GM21786 (cell line): ENCODE results near the gene ENOX1.

Source experiments
- ATAC-seq: cut with Tn5 transposase; IDR thresholded peaks from one replicate; pipeline ENCODE4 v1.9.1; 2021; ENCODE audit not compliant: unreplicated experiment

ENOX1 gene

DNA sequence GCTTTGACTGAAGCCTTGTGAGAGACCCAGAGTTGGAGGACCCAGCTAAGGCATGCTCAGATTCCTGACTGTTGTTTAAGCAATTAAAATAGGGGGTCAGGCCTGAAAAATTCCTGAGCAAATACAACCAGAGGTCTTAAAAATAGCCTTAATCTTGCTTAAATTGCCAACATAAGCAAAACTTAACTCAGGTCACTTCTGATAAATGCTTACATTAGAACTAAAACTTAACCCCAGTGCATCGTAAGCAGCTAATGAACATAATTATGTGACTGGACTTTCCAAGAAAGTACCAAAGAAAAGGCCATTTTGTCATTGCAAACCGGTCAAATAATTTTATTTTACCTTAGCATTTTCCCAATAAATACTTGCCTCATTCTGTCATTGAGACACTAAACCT, 294.5 kb downstream of the ENOX1 start:
- no peak for ATAC-seq

- no peak for ATAC-seq
Measured at GRCh38 chr13:43489233-43489632, 297.5 kb downstream of the ENOX1 start.

DNA sequence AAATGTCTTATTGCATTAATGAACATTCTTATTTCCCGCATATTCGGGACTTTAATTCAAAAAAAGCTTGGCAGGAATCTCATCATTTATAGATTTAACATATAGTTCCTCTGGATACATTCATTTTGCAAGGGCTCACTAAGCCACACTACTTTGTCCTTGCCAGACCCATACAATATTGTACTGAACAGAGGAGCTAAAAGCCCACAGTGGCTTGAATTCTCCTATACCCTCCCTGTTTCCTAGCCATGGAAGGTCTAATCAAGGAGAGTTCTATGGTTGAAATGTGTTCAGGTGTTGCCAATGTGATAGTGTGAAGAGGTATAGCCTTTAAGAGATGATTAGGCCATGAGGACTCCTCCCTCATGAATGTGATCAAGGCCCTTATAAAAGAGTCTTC, 298.9 kb downstream of the ENOX1 start:
- no peak for ATAC-seq

DNA sequence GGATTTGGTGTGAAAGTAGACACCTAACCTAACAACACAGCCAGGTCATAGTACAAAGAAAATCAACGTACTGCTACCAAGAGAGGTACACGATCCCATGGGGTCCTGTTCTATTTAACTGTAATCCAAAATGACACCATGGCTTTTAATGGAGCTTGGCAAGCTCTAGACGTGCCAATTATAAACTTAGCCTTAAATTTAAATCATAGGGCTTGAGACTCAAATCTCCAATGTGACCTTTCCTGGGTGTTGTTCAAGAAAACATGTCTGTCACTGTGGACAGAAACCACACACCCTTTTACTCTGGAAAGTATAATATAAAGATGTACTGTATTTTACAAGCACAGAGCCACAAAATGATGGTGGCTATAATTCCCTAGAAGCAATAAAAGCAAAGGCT, 299.3 kb downstream of the ENOX1 start:
- no peak for ATAC-seq

- no peak for ATAC-seq
Measured at GRCh38 chr13:43484432-43485225, 302.1 kb downstream of the ENOX1 start.

DNA sequence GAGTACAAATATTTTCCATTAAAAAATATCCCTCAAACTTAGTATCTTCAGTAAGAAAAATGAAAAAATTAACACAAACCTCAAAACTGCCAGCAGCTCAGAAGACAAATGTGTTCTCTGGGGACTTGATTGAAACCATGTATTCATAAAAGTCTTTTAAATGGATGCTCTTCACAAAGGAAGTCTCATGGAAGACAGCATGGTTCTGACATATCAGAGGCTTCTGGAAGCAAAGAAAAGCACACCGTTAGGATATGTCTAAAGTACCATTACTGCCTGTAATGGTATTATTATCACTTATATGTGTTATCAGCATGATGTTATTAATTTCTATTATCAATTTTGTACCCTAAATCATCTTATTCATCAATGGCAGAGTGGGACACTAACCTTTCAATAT, 302.8 kb downstream of the ENOX1 start:
- no peak for ATAC-seq

DNA sequence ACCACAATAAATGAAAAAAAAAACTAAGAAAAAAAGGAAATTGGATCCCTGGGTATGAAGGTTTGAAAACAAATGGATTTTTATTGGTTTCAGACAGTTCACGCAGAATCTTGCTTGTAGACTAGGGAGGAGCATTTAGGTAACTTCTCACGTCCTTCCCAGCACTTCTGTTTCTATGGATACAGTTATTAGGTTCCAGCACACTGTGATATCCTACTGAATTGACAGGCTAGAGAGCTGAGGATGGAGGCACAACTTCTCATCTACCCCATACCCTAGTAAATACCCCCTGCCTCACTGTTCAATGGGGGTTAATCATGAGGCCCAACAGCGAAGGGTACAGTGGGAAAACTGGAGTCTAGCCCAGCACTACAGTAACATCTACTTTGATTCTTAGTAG, 304.1 kb downstream of the ENOX1 start:
- ATAC-seq: no peak

GRCh38 chr13:43482026-43482425, 304.7 kb downstream of the ENOX1 start:
- ATAC-seq: no peak

DNA sequence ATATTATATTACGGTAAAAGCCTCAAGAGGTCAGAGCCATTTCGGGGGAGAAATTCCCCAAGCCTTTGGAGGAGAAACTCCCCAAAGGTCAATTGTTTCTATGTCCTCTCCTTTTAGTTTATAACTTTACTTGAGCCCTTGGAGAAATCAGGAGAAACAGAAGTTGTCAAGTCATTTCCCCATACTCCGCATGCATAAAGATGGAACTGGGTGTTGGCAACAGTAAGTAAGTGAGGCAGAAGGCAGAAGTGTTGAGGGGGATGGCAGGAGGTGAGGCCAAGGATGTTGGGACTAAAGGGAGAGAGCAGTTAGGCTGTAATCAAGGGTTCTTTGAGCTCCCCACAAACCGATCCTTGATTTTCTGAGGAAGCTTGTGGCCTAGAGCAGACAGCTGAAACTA, 307.9 kb downstream of the ENOX1 start:
- ATAC-seq: no peak

GRCh38 chr13:43478211-43478610, 308.6 kb downstream of the ENOX1 start:
- no peak for ATAC-seq

DNA sequence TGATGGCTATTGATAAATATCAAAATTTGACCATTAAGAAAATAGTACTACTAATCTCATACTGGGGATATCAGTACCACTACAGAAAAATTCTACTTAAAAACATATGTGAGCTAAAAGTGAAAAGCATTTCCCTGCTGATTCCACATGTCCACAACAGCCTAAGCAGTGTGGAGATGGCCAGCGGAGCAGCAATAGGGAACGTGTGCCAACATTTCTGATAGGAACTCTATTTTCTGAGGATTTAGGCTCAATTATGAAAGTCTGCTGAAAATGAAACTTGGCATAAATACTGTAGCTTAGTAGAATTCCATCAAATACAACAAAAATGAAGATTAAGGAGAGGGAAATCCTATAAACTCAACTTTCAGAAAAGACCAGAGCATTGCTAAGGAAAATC, 311.6 kb downstream of the ENOX1 start:
- no peak for ATAC-seq

GRCh38 chr13:43473437-43473836, 313.3 kb downstream of the ENOX1 start:
- no peak for ATAC-seq

- ATAC-seq: no peak
Measured at GRCh38 chr13:43472980-43473379, 313.8 kb downstream of the ENOX1 start.

DNA sequence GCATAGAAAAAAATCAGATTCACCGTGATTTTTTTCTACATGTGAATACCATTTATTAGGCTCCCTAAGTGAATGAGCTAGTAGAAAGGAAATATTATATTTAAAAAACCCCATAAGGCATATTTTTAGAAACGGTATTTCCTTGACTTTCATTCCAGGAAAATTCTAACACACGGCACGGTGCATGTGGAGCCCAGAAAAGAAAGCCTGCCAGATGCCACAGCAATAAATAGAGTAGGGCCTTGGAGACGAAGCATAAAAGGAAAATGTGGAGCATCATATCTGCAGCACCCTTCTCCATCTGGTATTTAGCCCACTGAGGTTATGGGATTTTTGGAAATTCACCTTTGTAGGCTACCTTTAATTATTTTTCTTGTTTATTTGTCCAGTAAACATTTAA, 314.4 kb downstream of the ENOX1 start:
- ATAC-seq: no peak

- no peak for ATAC-seq
Measured at GRCh38 chr13:43470610-43471009, 316.2 kb downstream of the ENOX1 start.

GRCh38 chr13:43469791-43470190, 317.0 kb downstream of the ENOX1 start:
- no peak for ATAC-seq

- no peak for ATAC-seq
Measured at GRCh38 chr13:43464578-43465264, 322.1 kb downstream of the ENOX1 start.

DNA sequence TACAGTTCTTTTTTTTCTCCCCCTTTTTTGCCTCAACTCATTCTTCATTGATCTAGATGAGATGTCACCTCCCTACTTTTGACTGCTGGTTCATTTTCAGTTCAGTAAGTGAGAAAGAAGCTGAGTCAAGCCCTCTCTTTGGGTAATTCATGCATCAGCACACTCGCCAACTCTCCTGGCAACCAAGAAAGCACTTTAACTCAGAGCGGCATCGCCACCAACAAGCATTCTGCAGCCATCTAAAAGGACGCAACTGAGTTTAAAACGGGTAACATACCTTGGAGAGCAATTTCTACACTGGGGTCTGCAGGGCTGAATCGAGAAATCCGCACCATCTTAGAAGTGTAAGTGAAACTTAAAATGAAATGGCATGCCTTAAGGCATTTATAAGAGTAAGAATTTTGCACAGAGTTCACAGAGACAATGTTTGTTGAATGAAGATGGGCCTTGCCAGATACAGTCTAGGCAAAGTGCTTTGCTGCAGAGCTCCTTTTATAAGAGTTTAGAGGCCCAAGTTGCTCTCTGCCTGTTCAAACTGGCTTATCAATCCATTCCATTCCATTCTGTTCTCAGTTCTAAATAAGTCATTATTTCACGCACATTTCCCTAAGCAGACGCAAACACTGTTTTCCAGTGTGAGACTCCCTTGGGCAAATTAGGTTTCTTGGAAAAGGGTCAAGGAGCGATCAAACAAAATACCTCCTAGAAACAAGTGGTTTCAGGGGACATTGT, 338.0 kb downstream of the ENOX1 start:
- no peak for ATAC-seq

- no peak for ATAC-seq
Measured at GRCh38 chr13:43446126-43446525, 340.6 kb downstream of the ENOX1 start.

DNA sequence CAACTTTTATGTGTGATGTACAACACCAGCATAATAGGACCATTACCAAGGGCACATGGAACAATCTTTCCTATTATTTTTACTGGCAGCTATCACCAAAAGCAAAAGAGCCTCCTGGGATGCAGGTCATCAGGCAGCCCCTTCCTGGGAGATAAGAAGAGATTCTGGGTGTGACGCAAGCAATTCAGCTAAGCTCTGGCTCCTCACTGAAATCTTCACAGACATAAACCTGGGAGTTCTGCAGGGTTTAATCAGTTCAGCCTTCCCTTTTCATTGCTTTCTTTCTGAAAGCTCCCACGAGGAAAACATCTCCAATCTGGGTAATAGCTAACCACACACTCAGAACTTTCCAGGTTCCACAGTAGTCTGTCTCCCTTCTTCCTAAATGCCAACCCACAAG, 341.1 kb downstream of the ENOX1 start:
- ATAC-seq: no peak

DNA sequence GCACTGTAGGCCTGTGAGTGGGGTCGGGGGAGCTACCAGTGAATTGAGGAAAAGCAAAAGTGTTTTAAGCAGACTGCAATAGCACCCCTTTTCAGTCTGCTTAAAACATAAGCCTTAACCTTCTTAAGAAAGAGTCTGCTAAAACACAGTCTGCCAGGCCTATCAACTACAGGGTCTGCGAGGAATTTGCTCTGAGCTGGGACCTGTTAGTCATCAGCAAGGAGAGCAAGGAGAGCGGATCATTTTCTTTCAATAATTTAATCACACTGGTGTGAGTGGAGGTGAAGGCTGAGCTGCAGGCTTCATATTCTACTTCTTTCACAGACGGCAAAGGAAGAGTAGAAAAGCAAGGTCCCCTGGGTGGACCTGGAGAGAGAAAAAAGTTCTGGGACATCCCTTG, 342.7 kb downstream of the ENOX1 start:
- no peak for ATAC-seq

DNA sequence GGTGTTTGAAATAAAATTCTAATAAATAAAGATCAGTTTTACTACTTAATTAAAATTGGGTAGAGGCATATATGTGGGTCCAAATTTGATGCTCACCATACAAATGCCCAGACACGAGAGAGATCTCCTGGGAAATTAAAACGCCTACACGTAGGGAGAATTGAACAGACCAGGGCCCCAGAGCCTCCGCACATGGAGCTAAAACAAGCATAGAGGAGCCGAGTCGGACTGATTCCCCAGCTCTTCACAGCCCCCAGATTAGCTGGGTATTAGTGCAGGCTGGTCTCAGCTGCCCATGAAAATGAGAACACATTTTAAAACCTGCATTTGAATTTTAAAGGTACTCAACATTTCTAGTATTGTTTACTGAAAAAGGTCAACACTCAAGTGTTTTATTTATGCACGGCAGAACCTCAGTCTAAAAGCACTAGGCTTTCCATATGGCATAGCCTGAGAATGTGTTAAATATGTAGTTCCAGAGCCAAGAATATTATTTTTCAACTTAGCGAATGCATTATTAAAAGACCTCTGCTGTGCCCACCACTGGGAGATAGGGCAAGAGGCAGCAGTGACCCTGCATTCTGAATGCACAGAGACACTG, 344.8 kb downstream of the ENOX1 start:
- ATAC-seq: no peak
